ENCODE results near the gene LHFPL3. TPM values are rescaled to one million over a fixed set of nuclear protein-coding genes. Genes with fewer than 3 reads are reported as not detected.
"Not testable (repeated sequence)": the region's sequence is repeated elsewhere in the genome, so short reads cannot be mapped to it uniquely, and the experiment has no call there.

The LHFPL3 gene
- total RNA-seq, 1 donor from 2014 or later = not detected

DNA sequence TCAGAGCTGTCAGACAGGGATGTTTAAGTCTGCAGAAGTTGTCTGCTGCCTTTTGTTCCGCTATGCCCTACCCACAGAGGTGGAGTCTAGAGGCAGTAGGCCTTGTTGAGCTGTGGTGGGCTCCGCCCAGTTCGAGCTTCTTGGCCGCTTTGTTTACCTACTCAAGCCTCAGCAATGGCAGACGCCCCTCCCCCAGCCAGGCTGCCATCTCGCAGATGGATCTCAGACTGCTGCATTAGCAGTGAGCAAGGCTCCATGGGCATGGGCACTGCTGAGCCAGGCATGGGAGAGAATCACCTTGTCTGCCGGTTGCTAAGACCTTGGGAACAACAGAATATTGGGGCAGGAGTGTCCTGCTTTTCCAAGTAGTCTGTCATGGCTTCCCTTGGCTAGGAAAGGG lies 267.2 kb downstream of the LHFPL3 start:
- not testable (repeated sequence) for ATAC-seq

- no peak for ATAC-seq
Observed at GRCh38 chr7:104603957-104604356, 275.6 kb downstream of the LHFPL3 start.

DNA sequence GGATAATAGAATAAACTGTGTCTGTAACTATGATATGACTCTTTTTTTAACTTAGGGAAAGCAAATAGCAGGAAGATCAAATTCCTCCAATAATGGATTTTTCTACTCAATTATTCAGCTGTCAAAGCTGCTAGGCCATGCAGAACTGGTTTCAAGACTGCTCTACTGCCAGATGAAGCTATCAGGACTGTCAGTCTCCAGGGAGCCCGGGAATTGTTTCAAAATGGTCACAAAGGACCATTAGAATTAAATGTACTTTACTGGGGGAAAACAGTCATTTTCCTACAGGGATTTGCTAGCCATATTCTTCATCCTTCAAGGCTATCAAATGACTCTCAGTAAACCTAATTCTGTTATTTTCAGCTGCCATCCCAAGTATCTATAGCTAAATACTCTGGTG lies 276.3 kb downstream of the LHFPL3 start:
- ATAC-seq = no peak

DNA sequence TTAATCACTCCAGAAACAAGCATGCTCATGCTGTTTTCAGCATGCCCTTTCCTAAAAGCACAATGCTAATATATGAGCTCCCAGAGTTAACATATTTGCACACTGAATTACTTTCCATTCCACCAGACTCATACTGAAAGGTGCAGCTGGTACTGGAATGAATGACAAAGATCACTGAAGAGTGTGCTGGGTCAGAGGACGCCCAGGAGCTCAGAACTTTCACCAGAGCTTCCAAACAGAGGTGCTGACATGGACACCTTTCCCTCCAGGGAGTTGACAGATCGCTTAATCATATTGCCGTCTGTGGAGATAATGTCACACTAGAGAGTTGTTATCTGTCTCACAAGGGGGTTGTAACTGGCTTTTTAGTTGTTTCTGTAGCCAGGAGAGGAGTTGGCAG lies 292.9 kb downstream of the LHFPL3 start:
- no peak for ATAC-seq

- no peak for ATAC-seq
Observed at GRCh38 chr7:104625956-104626355, 297.6 kb downstream of the LHFPL3 start.

DNA sequence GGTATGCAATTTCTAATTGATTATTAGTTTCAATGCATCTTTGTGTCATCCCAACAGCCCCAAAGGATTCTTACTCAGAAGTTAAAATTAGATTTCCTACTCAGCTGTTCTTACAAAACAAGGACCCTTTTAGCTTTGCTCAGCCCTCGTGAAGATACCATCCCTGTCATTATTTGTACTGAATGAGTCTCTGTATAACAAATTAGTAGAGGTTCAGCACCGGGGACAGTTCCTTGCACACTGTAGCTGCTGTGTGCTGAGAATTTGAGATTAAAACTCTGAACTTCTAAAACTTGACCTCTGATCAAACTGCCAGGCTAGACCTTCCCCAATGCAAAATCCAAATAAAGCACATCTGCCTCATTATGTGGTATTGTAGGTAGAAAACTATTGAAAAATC lies 299.1 kb downstream of the LHFPL3 start:
- ATAC-seq = no peak

- ATAC-seq = no peak
Observed at GRCh38 chr7:104628017-104628416, 299.6 kb downstream of the LHFPL3 start.

GRCh38 chr7:104629408-104629807 lies 301.0 kb downstream of the LHFPL3 start:
- no peak for ATAC-seq

DNA sequence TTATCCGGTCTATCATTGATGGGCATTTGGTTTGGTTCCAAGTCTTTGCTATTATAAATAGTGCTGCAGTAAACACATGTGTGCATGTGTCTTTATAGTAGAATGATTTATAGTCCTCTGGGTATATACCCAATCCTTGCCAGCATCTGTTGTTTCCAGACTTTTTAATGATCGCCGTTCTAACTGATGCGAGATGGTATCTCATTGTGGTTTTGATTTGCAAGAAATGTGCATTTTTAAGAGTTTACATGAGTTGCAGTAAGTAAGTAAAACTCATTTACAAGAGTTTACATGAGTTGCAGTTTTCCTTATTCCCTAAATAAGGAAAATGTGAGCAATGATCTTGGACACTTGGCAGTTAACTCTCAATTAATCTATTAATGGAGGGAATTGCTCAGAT lies 312.1 kb downstream of the LHFPL3 start:
- ATAC-seq = no peak

DNA sequence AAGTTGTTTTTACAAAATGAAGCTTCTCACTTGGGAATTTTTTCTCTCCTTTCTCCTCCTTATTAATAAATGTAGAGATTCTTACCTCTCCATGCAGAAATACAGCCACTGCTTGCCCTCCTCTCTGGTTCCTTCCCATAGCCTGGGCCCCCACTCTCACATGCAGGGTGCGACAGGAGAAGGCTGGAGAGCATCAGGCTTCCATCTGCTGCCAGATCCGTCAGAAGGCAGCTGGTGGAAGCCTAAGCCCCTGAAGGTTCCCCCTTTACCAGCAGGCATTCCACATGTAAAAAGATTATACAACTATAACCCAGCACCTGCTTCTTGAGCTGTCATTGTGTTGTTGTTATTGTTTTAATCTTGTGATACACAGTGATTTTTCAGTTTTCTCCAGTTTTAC lies 314.2 kb downstream of the LHFPL3 start:
- no peak for ATAC-seq

- no peak for ATAC-seq
Observed at GRCh38 chr7:104643587-104644217, 315.3 kb downstream of the LHFPL3 start.

DNA sequence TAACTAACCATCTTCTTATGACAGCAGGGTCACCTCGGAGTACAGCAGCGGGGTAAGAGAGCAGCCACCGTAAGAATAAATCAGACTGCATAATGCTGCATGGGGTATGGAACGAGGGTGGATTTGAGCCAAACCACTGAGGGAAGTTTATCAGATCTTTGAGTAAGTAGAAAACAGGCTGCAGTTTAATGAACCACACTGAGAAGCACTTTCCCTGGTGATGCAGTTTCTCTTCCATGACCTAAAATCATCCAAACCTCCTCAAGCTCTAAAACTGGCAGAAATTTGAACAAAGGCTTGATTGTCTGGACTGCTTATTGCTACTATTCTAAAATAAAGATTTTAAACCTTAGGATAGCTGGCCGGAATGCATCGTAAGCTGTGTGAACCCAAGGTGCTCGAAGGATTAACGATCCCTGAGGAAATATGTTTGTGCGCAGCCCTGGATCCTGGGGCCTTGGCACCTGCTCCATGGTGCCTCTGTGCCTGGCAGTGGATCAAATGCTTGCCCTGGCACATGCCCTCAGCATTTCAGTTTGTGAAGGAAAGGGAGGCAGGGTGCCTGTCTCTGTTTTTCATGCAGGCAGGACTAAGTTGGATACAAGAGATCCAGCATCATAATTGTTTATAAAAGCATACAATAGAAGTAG lies 322.7 kb downstream of the LHFPL3 start:
- no peak for ATAC-seq

GRCh38 chr7:104652434-104652833 lies 324.0 kb downstream of the LHFPL3 start:
- ATAC-seq = no peak

DNA sequence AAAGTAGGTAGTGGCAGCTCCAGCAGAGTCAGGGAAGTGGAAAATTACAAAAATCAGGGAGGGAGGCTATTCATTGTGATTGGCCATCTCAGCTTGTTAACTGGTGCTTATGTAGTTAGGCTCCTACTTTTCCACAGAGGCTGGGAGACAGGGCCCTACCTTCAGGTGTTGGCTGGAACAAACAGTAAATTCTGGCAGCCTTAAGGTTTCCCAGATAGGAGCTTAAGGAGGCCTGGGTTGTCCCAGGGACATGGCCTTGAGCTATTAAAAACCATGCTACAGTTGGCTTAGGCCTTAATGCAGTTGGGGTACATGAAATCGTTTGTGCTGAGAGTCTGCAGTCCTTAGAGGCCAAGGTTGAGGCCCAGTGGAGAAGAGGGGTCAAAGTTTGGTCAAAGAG lies 324.5 kb downstream of the LHFPL3 start:
- ATAC-seq = no peak

GRCh38 chr7:104653825-104654401 lies 325.5 kb downstream of the LHFPL3 start:
- ATAC-seq = no peak

GRCh38 chr7:104655592-104655991 lies 327.2 kb downstream of the LHFPL3 start:
- no peak for ATAC-seq

DNA sequence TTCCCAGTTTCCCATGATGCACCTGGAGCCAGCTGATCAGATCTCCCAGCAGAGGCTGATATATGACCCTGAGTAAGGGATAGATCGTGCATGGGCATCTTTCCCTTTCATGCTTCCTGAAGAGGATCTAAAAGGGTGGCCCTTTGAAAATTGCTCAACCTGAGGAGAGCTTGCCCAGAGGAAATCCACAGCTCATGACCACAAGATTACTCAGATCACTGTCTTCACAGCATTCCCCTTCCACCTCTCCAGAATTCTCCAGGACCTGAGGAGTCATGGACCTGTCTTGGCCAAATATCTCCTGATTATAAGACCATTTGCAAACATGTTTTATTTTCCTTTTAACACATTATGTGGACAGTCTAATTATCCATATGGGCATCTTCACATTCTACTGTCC lies 328.1 kb downstream of the LHFPL3 start:
- ATAC-seq = no peak

DNA sequence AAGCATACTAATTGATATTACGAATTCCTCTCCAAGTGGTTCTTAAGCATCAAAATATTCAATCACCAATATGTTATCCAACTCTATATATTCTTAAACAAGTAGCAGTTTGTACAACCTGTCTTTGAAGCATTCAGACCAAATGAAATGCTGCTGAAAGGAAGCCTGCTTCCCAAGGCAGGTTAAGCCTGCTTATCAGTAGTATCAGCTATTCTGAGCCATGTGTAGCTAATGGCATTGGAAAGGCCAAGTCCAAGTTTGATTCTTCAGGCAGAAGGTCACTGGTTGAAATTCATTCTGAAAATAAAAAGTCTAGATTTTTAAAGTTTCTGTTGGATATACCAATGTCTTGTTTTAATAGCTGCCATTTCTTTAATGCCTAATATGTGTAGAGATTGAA lies 328.7 kb downstream of the LHFPL3 start:
- no peak for ATAC-seq

DNA sequence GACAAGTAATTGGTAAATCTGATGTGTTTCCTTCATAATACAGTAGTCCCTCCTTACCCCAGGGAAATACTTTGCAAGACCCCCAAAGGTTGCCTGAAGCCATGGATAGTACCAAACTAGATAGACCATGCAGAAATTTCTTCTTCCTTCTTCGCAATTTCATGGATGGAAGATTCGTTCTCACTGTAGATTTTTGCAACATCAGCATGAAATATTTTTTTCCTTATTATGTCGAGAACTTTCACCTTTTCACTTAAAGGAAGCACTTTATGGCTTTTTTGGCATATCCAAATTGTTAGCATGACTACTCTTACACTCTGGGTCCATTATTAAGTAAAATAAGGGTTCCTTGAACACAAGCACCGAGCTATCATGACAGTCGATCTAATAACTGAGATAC lies 333.2 kb downstream of the LHFPL3 start:
- ATAC-seq = no peak

- ATAC-seq = no peak
Observed at GRCh38 chr7:104664648-104665047, 336.2 kb downstream of the LHFPL3 start.

GRCh38 chr7:104677587-104677986 lies 349.2 kb downstream of the LHFPL3 start:
- ATAC-seq = no peak

- no peak for ATAC-seq
Observed at GRCh38 chr7:104679085-104679484, 350.7 kb downstream of the LHFPL3 start.

DNA sequence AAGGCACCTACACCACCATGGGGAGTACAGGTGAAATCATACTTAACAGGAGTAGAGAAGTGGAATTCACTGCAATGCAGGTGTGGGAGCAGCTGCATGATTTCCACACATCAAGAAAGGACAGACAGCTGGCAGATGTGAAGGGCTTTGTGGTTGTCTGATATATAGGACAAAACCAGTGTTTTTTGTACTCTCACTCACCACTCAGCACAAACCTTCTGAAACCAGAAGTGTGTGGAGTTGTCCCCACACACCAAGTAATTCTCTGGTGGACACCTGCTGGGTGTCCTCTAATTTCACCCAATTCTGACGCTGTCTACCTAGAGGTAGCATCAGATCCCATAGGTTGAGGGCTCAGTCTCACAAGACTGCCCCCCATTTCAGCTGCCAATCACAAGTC lies 357.9 kb downstream of the LHFPL3 start:
- no peak for ATAC-seq

GRCh38 chr7:104694710-104695109 lies 366.3 kb downstream of the LHFPL3 start:
- no peak for ATAC-seq
